Measurements from ENCODE around the gene FAM3A.

GRCh38 chrX:154502098-154502497 lies 13.9 kb downstream of the FAM3A start:
- TF ChIP-seq, protein P1, sequence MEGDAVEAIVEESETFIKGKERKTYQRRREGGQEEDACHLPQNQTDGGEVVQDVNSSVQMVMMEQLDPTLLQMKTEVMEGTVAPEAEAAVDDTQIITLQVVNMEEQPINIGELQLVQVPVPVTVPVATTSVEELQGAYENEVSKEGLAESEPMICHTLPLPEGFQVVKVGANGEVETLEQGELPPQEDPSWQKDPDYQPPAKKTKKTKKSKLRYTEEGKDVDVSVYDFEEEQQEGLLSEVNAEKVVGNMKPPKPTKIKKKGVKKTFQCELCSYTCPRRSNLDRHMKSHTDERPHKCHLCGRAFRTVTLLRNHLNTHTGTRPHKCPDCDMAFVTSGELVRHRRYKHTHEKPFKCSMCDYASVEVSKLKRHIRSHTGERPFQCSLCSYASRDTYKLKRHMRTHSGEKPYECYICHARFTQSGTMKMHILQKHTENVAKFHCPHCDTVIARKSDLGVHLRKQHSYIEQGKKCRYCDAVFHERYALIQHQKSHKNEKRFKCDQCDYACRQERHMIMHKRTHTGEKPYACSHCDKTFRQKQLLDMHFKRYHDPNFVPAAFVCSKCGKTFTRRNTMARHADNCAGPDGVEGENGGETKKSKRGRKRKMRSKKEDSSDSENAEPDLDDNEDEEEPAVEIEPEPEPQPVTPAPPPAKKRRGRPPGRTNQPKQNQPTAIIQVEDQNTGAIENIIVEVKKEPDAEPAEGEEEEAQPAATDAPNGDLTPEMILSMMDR (conservative IDR thresholded peaks at IDR 0.05; ENCODE audit: low read depth, low read length): no peak
- no peak for TF ChIP-seq EZH2 (IDR thresholded peaks at IDR 0.05; ENCODE audit: borderline replicate concordance, low read depth, low read length, poor library complexity, severe bottlenecking)

All from A673 (cell line).